Neuronal stem cell (in vitro differentiated cells): ENCODE data around the gene PHLDB3.

Source experiments
- DNase-seq: peaks from one replicate; pipeline ENCODE4 v3.0.0-alpha.2; 2013; ENCODE audit warnings: low spot score
- H2AFZ ChIP-seq: one replicate; pipeline ENCODE4 v1.6.1; 2013; ENCODE audit warnings: mild to moderate bottlenecking, low read length, inconsistent platforms
- H2AK5ac ChIP-seq: 2 replicates; pipeline ENCODE4 v1.6.1; 2013; ENCODE audit warnings: low read depth, mild to moderate bottlenecking, inconsistent platforms, low read length, moderate library complexity, mixed read lengths
- H2BK120ac ChIP-seq: 2 replicates; pipeline ENCODE4 v1.6.1; 2013; ENCODE audit warnings: low read depth, mild to moderate bottlenecking, inconsistent platforms, low read length, moderate library complexity, mixed read lengths
- H2BK12ac ChIP-seq: one replicate; pipeline ENCODE4 v1.6.1; 2013; ENCODE audit warnings: low read length, inconsistent platforms
- H2BK15ac ChIP-seq: 2 replicates; pipeline ENCODE4 v1.6.1; 2013; ENCODE audit warnings: mild to moderate bottlenecking, low read length, inconsistent platforms, mixed read lengths
- H2BK5ac ChIP-seq: one replicate; pipeline ENCODE4 v1.6.1; 2013; ENCODE audit warnings: inconsistent platforms, mild to moderate bottlenecking, low read length, moderate library complexity
- H3K14ac ChIP-seq: one replicate; pipeline ENCODE4 v1.6.1; 2013; ENCODE audit warnings: low read length, inconsistent platforms
- H3K18ac ChIP-seq: 2 replicates; pipeline ENCODE4 v1.6.1; 2013; ENCODE audit warnings: low read length, inconsistent platforms
- H3K23ac ChIP-seq: 2 replicates; pipeline ENCODE4 v1.6.1; 2013; ENCODE audit warnings: low read depth, mild to moderate bottlenecking, mixed read lengths, low read length, inconsistent platforms; ENCODE audit not compliant: poor library complexity
- H3K27ac ChIP-seq: replicated peaks from 3 replicates; pipeline ENCODE4 v1.5.1; 2013; ENCODE audit warnings: low read length, inconsistent platforms
- H3K27me3 ChIP-seq, 3 experiments: 2 replicates each; pipeline ENCODE4 v1.6.1; 2013; ENCODE audit warnings: low read length in 3 of 3, mild to moderate bottlenecking in 2 of 3, inconsistent platforms in 1 of 3, low read depth in 1 of 3, mixed read lengths in 1 of 3, moderate library complexity in 1 of 3; ENCODE audit not compliant: control insufficient read depth in 3 of 3, insufficient read depth in 3 of 3
- H3K36me3 ChIP-seq, 2 donors: replicated peaks in 1 of 2; 2 replicates each; pipeline ENCODE4 v1.6.1; 2013; ENCODE audit warnings: low read length in 2 of 2; ENCODE audit not compliant: control insufficient read depth in 2 of 2, insufficient read depth in 2 of 2
- H3K4ac ChIP-seq: 2 replicates; pipeline ENCODE4 v1.6.1; 2013; ENCODE audit warnings: inconsistent platforms, mild to moderate bottlenecking, low read length, moderate library complexity
- H3K4me1 ChIP-seq, 2 donors: 1 replicate in 1 of 2; 2 replicates in 1 of 2; pipeline ENCODE4 v1.6.1; 2013; ENCODE audit warnings: low read length in 2 of 2, low read depth in 1 of 2; ENCODE audit not compliant: control insufficient read depth in 2 of 2, insufficient read depth in 1 of 2
- H3K4me2 ChIP-seq: one replicate; pipeline ENCODE4 v1.6.1; 2013; ENCODE audit warnings: mild to moderate bottlenecking, low read length, inconsistent platforms; ENCODE audit not compliant: insufficient read depth, poor library complexity, severe bottlenecking
- H3K4me3 ChIP-seq, 2 donors: 2 replicates each; pipeline ENCODE4 v1.5.1; 2013; ENCODE audit warnings: low read length in 2 of 2, mild to moderate bottlenecking in 2 of 2, inconsistent platforms in 1 of 2, moderate library complexity in 1 of 2
- H3K79me1 ChIP-seq: one replicate; pipeline ENCODE4 v1.6.1; 2013; ENCODE audit warnings: low read depth, mild to moderate bottlenecking, inconsistent platforms, low read length, moderate library complexity
- H3K9ac ChIP-seq: one replicate; pipeline ENCODE4 v1.6.1; 2013; ENCODE audit warnings: mild to moderate bottlenecking, low read depth, low read length, inconsistent platforms; ENCODE audit not compliant: poor library complexity
- H3K9me3 ChIP-seq, 2 donors: replicated peaks in 1 of 2; 2 replicates each; pipeline versions ENCODE3 to v1.6.1; 2013; ENCODE audit warnings: low read length in 2 of 2, mild to moderate bottlenecking in 2 of 2, inconsistent platforms in 1 of 2, low read depth in 1 of 2, mixed read lengths in 1 of 2, moderate library complexity in 1 of 2; ENCODE audit not compliant: control insufficient read depth in 2 of 2, insufficient read depth in 1 of 2
- H4K8ac ChIP-seq: one replicate; pipeline ENCODE4 v1.6.1; 2013; ENCODE audit warnings: low read depth, mild to moderate bottlenecking, inconsistent platforms, low read length, moderate library complexity
- H4K91ac ChIP-seq: one replicate; pipeline ENCODE4 v1.6.1; 2013; ENCODE audit warnings: low read length, low read depth, mild to moderate bottlenecking, inconsistent platforms; ENCODE audit not compliant: poor library complexity
- WGBS, 2 donors: extraction: QIAGEN DNeasy Blood & Tissue Kit; methylation state at CpG; one replicate each; pipeline ENCODE4 v1.1.7; 2013; ENCODE audit warnings: missing lambda C conversion rate in 2 of 2, mixed read lengths in 1 of 2; ENCODE audit not compliant: insufficient read length in 2 of 2, insufficient replicate concordance in 1 of 2; ENCODE audit errors: extremely low coverage in 2 of 2; 5-methylcytosine and 5-hydroxymethylcytosine counted together

PHLDB3 gene

GRCh38 chr19:43454031-43454430, 50.5 kb downstream of the PHLDB3 start:
- peaks cover 2 to 4% of the 10 kb centered on the region in 2 donors for H3K9me3 ChIP-seq
- H3K4me1 ChIP-seq: no peaks in the 10 kb centered on the region
- H2BK5ac ChIP-seq: no peak overlapping the region
- no peak overlapping the region for H2BK12ac ChIP-seq
- WGBS, 2 donors: no CpG with 5 or more reads among the region's 2 CpGs
- H3K4me3 ChIP-seq: no peak overlapping the region
- no peak overlapping the region for H3K4ac ChIP-seq
- no peaks in the 10 kb centered on the region for H3K36me3 ChIP-seq
- no peak overlapping the region for H3K4me2 ChIP-seq
- no peak overlapping the region for H2BK120ac ChIP-seq
- H4K91ac ChIP-seq: no peak overlapping the region
- no peak overlapping the region for H3K9ac ChIP-seq
- no peak overlapping the region for H4K8ac ChIP-seq
- H2AK5ac ChIP-seq: no peak overlapping the region
- no peak overlapping the region for H3K27ac ChIP-seq
- H2BK15ac ChIP-seq: no peak overlapping the region
- no peaks in the 10 kb centered on the region for H3K79me1 ChIP-seq
- no peak overlapping the region for H3K14ac ChIP-seq
- H3K18ac ChIP-seq: no peak overlapping the region
- no peaks in the 10 kb centered on the region for H3K27me3 ChIP-seq
- no peak for DNase-seq
- no peak overlapping the region for H3K23ac ChIP-seq
- no peak overlapping the region for H2AFZ ChIP-seq

DNA sequence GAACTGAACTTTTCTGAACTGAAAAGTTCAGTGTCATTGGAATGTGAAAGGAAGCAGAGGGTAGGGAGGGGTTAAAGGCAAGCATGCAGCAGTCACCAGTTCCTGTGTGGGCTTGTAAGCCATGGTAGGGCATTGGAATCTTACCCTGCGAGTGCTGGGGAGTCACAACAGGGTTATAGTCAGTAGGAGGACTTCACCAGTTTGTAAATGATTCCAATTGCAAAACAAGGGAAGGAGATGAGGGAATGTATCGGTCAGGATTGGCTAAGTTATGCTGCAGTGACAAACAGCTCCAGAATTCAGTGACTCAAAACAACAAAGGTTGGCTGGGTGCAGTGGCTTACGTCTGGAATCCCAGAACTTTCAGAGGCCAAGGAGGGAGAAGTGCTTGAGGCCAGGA, 52.0 kb downstream of the PHLDB3 start:
- Histone ChIP-seq H3K9ac (no peak overlapping the region), H3K27ac (no peak overlapping the region), H2AK5ac (no peak overlapping the region), H4K8ac (no peak overlapping the region), H2BK120ac (no peak overlapping the region), H2AFZ (no peak overlapping the region), H3K18ac (no peak overlapping the region), H4K91ac (no peak overlapping the region), H2BK15ac (no peak overlapping the region), H3K4ac (no peak overlapping the region), H2BK5ac (no peak overlapping the region), H3K9me3 (peaks cover 2 to 4% of the 10 kb centered on the region in 2 donors), H2BK12ac (no peak overlapping the region), H3K4me2 (no peak overlapping the region), H3K79me1 (no peaks in the 10 kb centered on the region), H3K27me3 (no peaks in the 10 kb centered on the region), H3K14ac (no peak overlapping the region), H3K4me3 (no peak overlapping the region), H3K36me3 (no peaks in the 10 kb centered on the region), H3K23ac (no peak overlapping the region), H3K4me1 (no peaks in the 10 kb centered on the region)
- WGBS, 2 donors: no CpG with 5 or more reads among the region's 3 CpGs
- no peak for DNase-seq

DNA sequence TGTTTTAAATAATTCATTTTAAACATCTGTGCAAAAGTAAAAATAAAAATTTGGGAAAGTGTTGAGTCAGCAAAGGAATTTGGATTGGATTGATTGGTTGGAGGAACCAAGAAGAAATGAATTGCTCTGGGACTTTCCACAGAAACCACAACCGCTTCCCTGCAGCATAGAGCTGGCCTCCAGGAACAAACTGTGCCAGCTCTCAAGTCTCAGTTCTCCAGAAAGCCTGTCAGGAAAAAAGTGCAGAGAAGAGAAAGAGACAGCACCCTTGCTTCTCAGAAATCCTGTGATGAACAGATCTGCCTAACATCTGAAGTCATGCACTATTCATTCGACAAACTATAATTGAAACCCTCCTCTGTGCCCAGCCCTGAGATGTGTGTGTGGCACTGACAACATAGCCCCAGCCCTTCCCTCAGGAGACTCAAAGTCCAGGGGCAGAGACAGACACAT, 54.0 kb downstream of the PHLDB3 start:
- no peaks in the 10 kb centered on the region for H3K4me1 ChIP-seq
- H3K18ac ChIP-seq: no peak overlapping the region
- no peak overlapping the region for H3K23ac ChIP-seq
- no peak overlapping the region for H2BK5ac ChIP-seq
- H2BK120ac ChIP-seq: no peak overlapping the region
- no peak overlapping the region for H4K8ac ChIP-seq
- no peak overlapping the region for H2BK12ac ChIP-seq
- no peak overlapping the region for H2AFZ ChIP-seq
- H2AK5ac ChIP-seq: no peak overlapping the region
- no peaks in the 10 kb centered on the region for H3K79me1 ChIP-seq
- H3K27me3 ChIP-seq: no peaks in the 10 kb centered on the region
- H3K4ac ChIP-seq: no peak overlapping the region
- H4K91ac ChIP-seq: no peak overlapping the region
- H3K27ac ChIP-seq: no peak overlapping the region
- WGBS, 2 donors: no CpG with 5 or more reads among the region's 2 CpGs
- peaks cover 2 to 4% of the 10 kb centered on the region in 2 donors for H3K9me3 ChIP-seq
- H3K4me3 ChIP-seq: no peak overlapping the region
- H3K36me3 ChIP-seq: no peaks in the 10 kb centered on the region
- H2BK15ac ChIP-seq: no peak overlapping the region
- no peak overlapping the region for H3K9ac ChIP-seq
- H3K4me2 ChIP-seq: no peak overlapping the region
- no peak overlapping the region for H3K14ac ChIP-seq
- DNase-seq: no peak

- no peak overlapping the region for H4K8ac ChIP-seq
- no peak overlapping the region for H3K14ac ChIP-seq
- no peak overlapping the region for H2BK15ac ChIP-seq
- no peak overlapping the region for H3K9ac ChIP-seq
- no peaks in the 10 kb centered on the region for H3K4me1 ChIP-seq
- H3K9me3 ChIP-seq: peaks cover 2 to 4% of the 10 kb centered on the region in 2 donors
- no peaks in the 10 kb centered on the region for H3K36me3 ChIP-seq
- WGBS, 2 donors: no CpG with 5 or more reads among the region's 9 CpGs
- no peak for DNase-seq
- no peak overlapping the region for H2BK120ac ChIP-seq
- H3K4ac ChIP-seq: no peak overlapping the region
- H2AFZ ChIP-seq: no peak overlapping the region
- no peak overlapping the region for H4K91ac ChIP-seq
- H2BK5ac ChIP-seq: no peak overlapping the region
- H3K27ac ChIP-seq: no peak overlapping the region
- no peak overlapping the region for H3K4me3 ChIP-seq
- H3K4me2 ChIP-seq: no peak overlapping the region
- no peaks in the 10 kb centered on the region for H3K27me3 ChIP-seq
- no peak overlapping the region for H2BK12ac ChIP-seq
- H3K79me1 ChIP-seq: peaks cover 2% of the 10 kb centered on the region
- no peak overlapping the region for H2AK5ac ChIP-seq
- no peak overlapping the region for H3K23ac ChIP-seq
- H3K18ac ChIP-seq: no peak overlapping the region
Observed at GRCh38 chr19:43447655-43448054, 56.9 kb downstream of the PHLDB3 start.
